GM12892 (cell line): ENCODE measurements around the gene TRPV5.

Experiments
- POLR2A ChIP-seq: IDR thresholded peaks from 2 replicates; pipeline ENCODE4 v1.6.1; 2011; ENCODE audit warnings: low read depth, low read length, control low read depth
- POLR2AphosphoS5 ChIP-seq: IDR thresholded peaks from 2 replicates; pipeline ENCODE4 v1.6.1; 2011; ENCODE audit warnings: low read depth, low read length, control low read depth
- TAF1 ChIP-seq: IDR thresholded peaks from 2 replicates; pipeline ENCODE4 v1.6.1; 2011; ENCODE audit warnings: low read depth, mild to moderate bottlenecking, control low read depth, low read length, borderline replicate concordance

- no peak for TF ChIP-seq POLR2A
- TF ChIP-seq TAF1: no peak
- no peak for TF ChIP-seq POLR2AphosphoS5
Observed at GRCh38 chr7:142934056-142934455, 510 bp upstream of the TRPV5 start.
